Esophagus muscularis mucosa (tissue), 4 donors: Measurements from ENCODE around the gene OR5D13.

Source experiments
- CTCF ChIP-seq, 3 experiments: fragments of 200-600 bp in 2 of 3; fragments of 450-650 bp in 1 of 3; sonication (generic) in 2 of 3; IDR thresholded peaks; one replicate each; pipeline ENCODE4 v1.5.1; 2017 to 2019; ENCODE audit warnings: antibody characterized with exemption in 3 of 3, mild to moderate bottlenecking in 2 of 3, moderate library complexity in 1 of 3
- EP300 ChIP-seq: sonication (generic); formaldehyde crosslinking; IDR thresholded peaks from one replicate; pipeline ENCODE4 v1.6.1; 2017; ENCODE audit warnings: antibody characterized with exemption
- POLR2A ChIP-seq: fragments of 450-650 bp; IDR thresholded peaks from one replicate; pipeline ENCODE4 v1.6.1; 2017; ENCODE audit warnings: antibody characterized with exemption, moderate library complexity, mild to moderate bottlenecking, low read depth
- POLR2AphosphoS5 ChIP-seq, 2 donors: sonication (generic); formaldehyde crosslinking; IDR thresholded peaks; one replicate each; pipeline ENCODE4 v1.6.1; 2017; ENCODE audit warnings: antibody characterized with exemption in 2 of 2

- no peak for TF ChIP-seq CTCF (IDR thresholded peaks at IDR 0.05)
- TF ChIP-seq POLR2A = no peak
- TF ChIP-seq EP300 = no peak
- TF ChIP-seq POLR2AphosphoS5 (IDR thresholded peaks at IDR 0.05) = no peak
These were observed 46.4 kb upstream of the OR5D13 start for GRCh38 chr11:55726715-55727324.
